ENCODE measurements around the gene LDLRAD1.
"Not testable (repeated sequence)": the region's sequence is repeated elsewhere in the genome, so short reads cannot be mapped to it uniquely, and the experiment has no call there.

The LDLRAD1 gene

GRCh38 chr1:54041806-54042205 lies 23.8 kb upstream of the LDLRAD1 start:
- TF ChIP-seq HDGF (IDR thresholded peaks at IDR 0.05; ENCODE audit: borderline replicate concordance) = no peak
- no peak for TF ChIP-seq FOXM1 (IDR thresholded peaks at IDR 0.05; ENCODE audit: borderline replicate concordance)
- no peak for TF ChIP-seq FOXK2 (IDR thresholded peaks at IDR 0.05)
- no peak for TF ChIP-seq NFRKB (IDR thresholded peaks at IDR 0.05)
- TF ChIP-seq FOXA1 (IDR thresholded peaks at IDR 0.05) = no peak
- POLR2A ChIA-PET = no interaction called here
- DNase-seq (ENCODE audit: extremely low spot score) = no peak
- CTCF ChIA-PET = no interaction called here

DNA sequence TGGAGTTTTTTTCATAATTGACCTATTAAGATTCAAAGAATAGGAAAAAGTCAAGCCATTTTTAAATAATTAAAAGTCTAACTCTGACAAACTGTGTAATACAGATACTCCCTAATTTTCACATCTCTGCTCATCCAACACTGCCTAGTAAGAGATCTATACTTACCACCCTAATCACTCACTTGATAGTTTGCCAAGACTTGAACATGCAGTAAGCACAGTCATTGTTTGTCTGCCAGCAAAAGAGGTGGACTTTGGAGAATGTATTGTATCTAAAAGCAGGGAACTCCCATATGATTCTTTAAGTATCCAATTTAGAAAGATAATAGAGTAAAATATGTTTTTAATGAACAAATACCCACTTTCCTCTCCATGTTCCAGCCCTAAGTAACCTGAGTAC lies 19.5 kb upstream of the LDLRAD1 start:
- TF ChIP-seq SUZ12 (IDR thresholded peaks at IDR 0.05) = no peak
- no peak for TF ChIP-seq FOXK2 (IDR thresholded peaks at IDR 0.05)
- no peak for TF ChIP-seq NFRKB (IDR thresholded peaks at IDR 0.05)
- no peak for TF ChIP-seq ARNT (IDR thresholded peaks at IDR 0.05)
- TF ChIP-seq BHLHE40 (IDR thresholded peaks at IDR 0.05; ENCODE audit: borderline replicate concordance) = no peak
- TF ChIP-seq CTBP1 (IDR thresholded peaks at IDR 0.05; ENCODE audit: borderline replicate concordance) = no peak
- no peak for TF ChIP-seq FOXA1 (IDR thresholded peaks at IDR 0.05)
- no peak for TF ChIP-seq HDGF (IDR thresholded peaks at IDR 0.05; ENCODE audit: borderline replicate concordance)
- no peak for TF ChIP-seq SP1 (IDR thresholded peaks at IDR 0.05)
- no peak for TF ChIP-seq FOXM1 (IDR thresholded peaks at IDR 0.05; ENCODE audit: borderline replicate concordance)
- TF ChIP-seq ZNF384 (IDR thresholded peaks at IDR 0.05) = no peak
- TF ChIP-seq PKNOX1 (IDR thresholded peaks at IDR 0.05) = no peak
- ChIA-PET POLR2A (no interaction called here), CTCF (no interaction called here)
- DNase-seq (ENCODE audit: extremely low spot score) = no peak

DNA sequence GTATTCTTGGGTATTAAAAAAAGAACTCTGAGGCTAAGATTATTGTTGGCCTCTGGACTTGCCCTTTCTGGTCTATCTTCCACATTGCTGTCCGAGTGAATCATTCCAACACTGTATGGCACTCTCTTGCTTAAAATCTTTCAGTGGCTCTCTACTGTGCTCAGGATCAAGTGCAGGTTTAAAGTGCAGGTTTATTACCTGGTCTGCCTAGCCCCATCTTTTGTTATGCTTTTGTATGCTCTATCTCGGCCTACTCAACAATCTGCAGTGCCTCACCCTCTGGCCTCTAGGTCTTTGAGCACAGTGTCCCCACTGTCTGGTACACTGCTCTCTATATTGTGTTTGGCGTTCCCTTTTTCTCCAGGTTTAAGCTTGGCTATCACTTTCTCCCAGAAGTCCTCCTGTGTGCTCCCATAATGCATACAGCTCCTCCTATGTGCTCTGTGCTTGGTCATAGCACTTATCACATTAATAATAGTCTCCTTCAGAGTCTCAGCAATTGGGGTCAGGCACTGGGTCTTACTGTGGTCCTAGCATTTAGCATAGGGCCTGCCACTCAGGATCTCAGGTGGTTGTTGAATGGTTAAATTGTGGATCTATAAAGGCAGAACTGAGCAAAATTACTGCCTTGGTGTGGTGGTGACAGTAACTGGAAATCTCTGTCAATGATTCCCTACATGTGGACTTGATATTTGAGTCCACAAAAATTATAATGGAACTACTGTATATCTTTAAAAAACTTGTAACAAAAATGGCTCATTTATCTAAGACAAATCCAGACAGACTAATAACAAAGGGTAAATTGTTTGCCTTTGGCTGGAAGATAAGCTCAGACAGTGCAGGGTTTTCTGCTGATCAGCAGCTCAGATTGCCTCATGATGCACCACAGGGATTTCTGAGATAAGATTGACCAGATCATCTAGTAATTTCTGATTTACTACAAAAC lies 10.6 kb upstream of the LDLRAD1 start:
- POLR2A ChIA-PET = no interaction called here
- no peak for DNase-seq (ENCODE audit: extremely low spot score)
- no peak for TF ChIP-seq TARDBP (IDR thresholded peaks at IDR 0.05)
- no peak for TF ChIP-seq FOXK2 (IDR thresholded peaks at IDR 0.05)
- no peak for TF ChIP-seq FOXM1 (IDR thresholded peaks at IDR 0.05; ENCODE audit: borderline replicate concordance)
- TF ChIP-seq SP1 (IDR thresholded peaks at IDR 0.05) = no peak
- TF ChIP-seq LEF1 (IDR thresholded peaks at IDR 0.05; ENCODE audit: borderline replicate concordance) = no peak
- no peak for TF ChIP-seq CTBP1 (IDR thresholded peaks at IDR 0.05; ENCODE audit: borderline replicate concordance)
- TF ChIP-seq PKNOX1 (IDR thresholded peaks at IDR 0.05) = no peak
- TF ChIP-seq SUZ12 (IDR thresholded peaks at IDR 0.05) = no peak
- no peak for TF ChIP-seq HDGF (IDR thresholded peaks at IDR 0.05; ENCODE audit: borderline replicate concordance)
- TF ChIP-seq ELF4 (IDR thresholded peaks at IDR 0.05) = no peak
- TF ChIP-seq L3MBTL2 (conservative IDR thresholded peaks at IDR 0.05) = no peak
- no peak for TF ChIP-seq ZNF384 (IDR thresholded peaks at IDR 0.05)
- no peak for TF ChIP-seq ARNT (IDR thresholded peaks at IDR 0.05)
- no peak for TF ChIP-seq NFRKB (IDR thresholded peaks at IDR 0.05)
- TF ChIP-seq BHLHE40 (IDR thresholded peaks at IDR 0.05; ENCODE audit: borderline replicate concordance) = no peak
- TF ChIP-seq FOXA1 (IDR thresholded peaks at IDR 0.05) = no peak
- CTCF ChIA-PET = interaction anchor here (0.8 to 1.0 kb wide), 2 partner anchors 20 to 167 kb away, joined by 3 read pairs; no protein-coding TSS in a partner anchor

DNA sequence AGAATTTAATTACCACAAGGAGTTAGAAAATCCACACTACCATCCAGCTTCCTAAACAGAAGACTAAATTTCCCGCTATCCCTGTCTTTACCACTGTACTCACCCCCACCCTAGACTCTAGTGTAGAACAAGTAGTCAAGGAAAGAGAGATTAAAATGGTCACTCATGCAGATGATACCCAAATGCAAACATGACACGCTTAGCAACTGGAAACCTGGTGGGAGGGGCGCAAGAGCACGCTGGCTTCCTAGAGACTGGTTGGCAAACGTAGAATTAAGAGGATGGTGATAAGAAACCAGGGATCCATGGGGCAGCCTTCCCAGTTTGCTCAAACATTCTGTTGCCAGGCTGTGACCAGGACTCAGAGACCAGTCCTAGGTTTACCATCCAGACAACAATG lies 9.9 kb upstream of the LDLRAD1 start:
- CTCF ChIA-PET = no interaction called here
- TF ChIP-seq LEF1 (IDR thresholded peaks at IDR 0.05; ENCODE audit: borderline replicate concordance) (no peak), PKNOX1 (IDR thresholded peaks at IDR 0.05) (no peak), FOXK2 (IDR thresholded peaks at IDR 0.05) (no peak), ZNF384 (IDR thresholded peaks at IDR 0.05) (no peak), BHLHE40 (IDR thresholded peaks at IDR 0.05; ENCODE audit: borderline replicate concordance) (no peak), TARDBP (IDR thresholded peaks at IDR 0.05) (no peak), SP1 (IDR thresholded peaks at IDR 0.05) (no peak), L3MBTL2 (conservative IDR thresholded peaks at IDR 0.05) (no peak), FOXA1 (IDR thresholded peaks at IDR 0.05) (no peak), ARNT (IDR thresholded peaks at IDR 0.05) (no peak), ELF4 (IDR thresholded peaks at IDR 0.05) (no peak), HDGF (IDR thresholded peaks at IDR 0.05; ENCODE audit: borderline replicate concordance) (no peak), NFRKB (IDR thresholded peaks at IDR 0.05) (no peak)
- DNase-seq (ENCODE audit: extremely low spot score) = no peak
- POLR2A ChIA-PET = no interaction called here

DNA sequence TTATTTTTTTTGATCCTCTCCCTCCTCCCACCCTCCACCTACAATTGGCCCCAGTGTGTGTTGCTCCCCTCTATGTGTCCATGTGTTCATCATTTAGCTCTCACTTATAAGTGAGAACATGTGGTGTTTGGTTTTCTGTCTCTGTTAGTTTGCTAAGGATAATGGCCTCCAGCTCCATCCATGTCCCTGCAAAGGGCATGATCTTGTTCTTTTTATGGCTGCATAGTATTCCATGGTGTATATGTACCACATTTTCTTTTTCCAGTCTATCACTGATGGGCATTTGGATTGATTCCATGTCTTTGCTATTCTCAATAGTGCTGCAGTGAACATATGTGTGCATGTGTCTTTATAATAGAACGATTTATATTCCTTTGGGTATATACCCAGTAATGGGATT lies 6.8 kb upstream of the LDLRAD1 start:
- DNase-seq (ENCODE audit: extremely low spot score); POLR2A ChIA-PET; CTCF ChIA-PET: not testable (repeated sequence)

DNA sequence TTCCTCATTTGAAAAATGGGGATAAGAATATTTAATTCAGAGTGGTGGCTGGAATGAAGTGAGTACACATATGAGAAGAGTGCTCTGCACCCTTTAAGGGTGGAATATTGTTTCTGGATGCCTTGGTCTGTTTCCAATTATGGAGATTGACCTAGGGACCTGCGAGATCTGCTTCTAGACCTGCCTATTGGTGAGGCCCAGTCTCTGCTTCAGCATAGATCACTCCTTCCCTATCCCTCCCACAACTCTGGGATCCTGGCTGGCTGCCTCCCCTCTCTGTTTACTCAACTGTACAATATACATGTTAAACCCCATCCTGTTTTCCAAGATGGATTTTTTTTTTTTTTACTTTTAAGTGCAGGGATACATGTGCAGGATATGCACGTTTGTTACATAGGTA lies 6.4 kb upstream of the LDLRAD1 start:
- ChIA-PET POLR2A (no interaction called here), CTCF (no interaction called here)
- TF ChIP-seq CTBP1 (IDR thresholded peaks at IDR 0.05; ENCODE audit: borderline replicate concordance) (no peak), HDGF (IDR thresholded peaks at IDR 0.05; ENCODE audit: borderline replicate concordance) (no peak), FOXM1 (IDR thresholded peaks at IDR 0.05; ENCODE audit: borderline replicate concordance) (no peak), ELF4 (IDR thresholded peaks at IDR 0.05) (no peak), BHLHE40 (IDR thresholded peaks at IDR 0.05; ENCODE audit: borderline replicate concordance) (no peak), SP1 (IDR thresholded peaks at IDR 0.05) (no peak), ARNT (IDR thresholded peaks at IDR 0.05) (no peak), ZNF384 (IDR thresholded peaks at IDR 0.05) (no peak), PKNOX1 (IDR thresholded peaks at IDR 0.05) (no peak), LEF1 (IDR thresholded peaks at IDR 0.05; ENCODE audit: borderline replicate concordance) (no peak), NFRKB (IDR thresholded peaks at IDR 0.05) (no peak), FOXA1 (IDR thresholded peaks at IDR 0.05) (no peak), L3MBTL2 (conservative IDR thresholded peaks at IDR 0.05) (no peak), TARDBP (IDR thresholded peaks at IDR 0.05) (no peak), FOXK2 (IDR thresholded peaks at IDR 0.05) (no peak), SUZ12 (IDR thresholded peaks at IDR 0.05) (no peak)
- DNase-seq (ENCODE audit: extremely low spot score) = no peak

- CTCF ChIA-PET; DNase-seq (ENCODE audit: extremely low spot score); POLR2A ChIA-PET: not testable (repeated sequence)
Measured at GRCh38 chr1:54019562-54020176, 1.7 kb upstream of the LDLRAD1 start.
